Stimulated activated CD4-positive, alpha-beta T cell treated with anti-CD3 and anti-CD28 coated beads, Interleukin-2, amount 100 ng/mL, for 24 hours (primary cell): ENCODE measurements around the gene KCNT1.
"Not testable (repeated sequence)": the region's sequence is repeated elsewhere in the genome, so short reads cannot be mapped to it uniquely, and the experiment has no call there.

Source experiments
- DNase-seq, 2 donors: peaks; one replicate each; pipeline ENCODE4 v3.0.0-alpha.2; 2020

Gene KCNT1

GRCh38 chr9:135701959-135702721 lies at the start of gene KCNT1:
KCNT1 (plus strand) TSS chr9:135702185; CDS start chr9:135702259, 74 bp downstream.
- DNase-seq, result peak; percentile 60 to 76

GRCh38 chr9:135655317-135655716 lies 46.7 kb upstream of the KCNT1 start:
- no peak for DNase-seq

GRCh38 chr9:135657416-135657815 lies 44.6 kb upstream of the KCNT1 start:
- DNase-seq, result no peak

GRCh38 chr9:135659252-135659651 lies 42.7 kb upstream of the KCNT1 start:
- no peak for DNase-seq

- no peak for DNase-seq
Measured at GRCh38 chr9:135660407-135660806, 41.6 kb upstream of the KCNT1 start.

GRCh38 chr9:135661816-135662560 lies 40.0 kb upstream of the KCNT1 start:
- DNase-seq, result no peak

GRCh38 chr9:135662758-135663450 lies 39.1 kb upstream of the KCNT1 start, which contains the start of gene LCN9:
LCN9 (plus strand) TSS chr9:135663309; CDS start chr9:135663322, 13 bp downstream.
- no peak for DNase-seq

GRCh38 chr9:135663451-135663770 lies 38.6 kb upstream of the KCNT1 start:
- no peak for DNase-seq

GRCh38 chr9:135663857-135664256 lies 38.1 kb upstream of the KCNT1 start:
- no peak for DNase-seq

GRCh38 chr9:135664266-135664665 lies 37.7 kb upstream of the KCNT1 start:
- DNase-seq, result no peak

- no peak for DNase-seq
Measured at GRCh38 chr9:135664801-135665794, 36.9 kb upstream of the KCNT1 start.

- DNase-seq, result no peak
Measured at GRCh38 chr9:135665795-135666189, 36.2 kb upstream of the KCNT1 start.

GRCh38 chr9:135666534-135667462 lies 35.2 kb upstream of the KCNT1 start:
- no peak for DNase-seq

GRCh38 chr9:135667463-135668001 lies 34.5 kb upstream of the KCNT1 start:
- DNase-seq, result no peak

- DNase-seq, result not testable (repeated sequence)
Measured at GRCh38 chr9:135669018-135669417, 33.0 kb upstream of the KCNT1 start.

GRCh38 chr9:135669616-135670285 lies 32.2 kb upstream of the KCNT1 start:
- DNase-seq, result no peak

- DNase-seq, result no peak
Measured at GRCh38 chr9:135670721-135671590, 31.0 kb upstream of the KCNT1 start.

- peak in 1 of 2 donors; percentile 6 for DNase-seq
Measured at GRCh38 chr9:135671591-135672041, 30.4 kb upstream of the KCNT1 start.

- DNase-seq, result not testable (repeated sequence)
Measured at GRCh38 chr9:135672786-135673185, 29.2 kb upstream of the KCNT1 start.
